Fibroblast of lung (primary cell): ENCODE results near the gene SEMA6B.

Experiments used
- EZH2 ChIP-seq: IDR thresholded peaks from 2 replicates; pipeline ENCODE4 v1.5.1; 2012; ENCODE audit warnings: low read length, control low read depth, mild to moderate bottlenecking; ENCODE audit errors: missing control alignments
- TF ChIP-seq, protein P1 (sequence below), 2 donors: IDR thresholded peaks in 1 of 2; conservative IDR thresholded peaks in 1 of 2; 1 replicate in 1 of 2; 2 replicates in 1 of 2; pipeline ENCODE4 v1.5.1; 2011 to 2012; ENCODE audit warnings: low read length in 2 of 2, control low read depth in 1 of 2, inconsistent platforms in 1 of 2, low read depth in 1 of 2, mild to moderate bottlenecking in 1 of 2

DNA sequence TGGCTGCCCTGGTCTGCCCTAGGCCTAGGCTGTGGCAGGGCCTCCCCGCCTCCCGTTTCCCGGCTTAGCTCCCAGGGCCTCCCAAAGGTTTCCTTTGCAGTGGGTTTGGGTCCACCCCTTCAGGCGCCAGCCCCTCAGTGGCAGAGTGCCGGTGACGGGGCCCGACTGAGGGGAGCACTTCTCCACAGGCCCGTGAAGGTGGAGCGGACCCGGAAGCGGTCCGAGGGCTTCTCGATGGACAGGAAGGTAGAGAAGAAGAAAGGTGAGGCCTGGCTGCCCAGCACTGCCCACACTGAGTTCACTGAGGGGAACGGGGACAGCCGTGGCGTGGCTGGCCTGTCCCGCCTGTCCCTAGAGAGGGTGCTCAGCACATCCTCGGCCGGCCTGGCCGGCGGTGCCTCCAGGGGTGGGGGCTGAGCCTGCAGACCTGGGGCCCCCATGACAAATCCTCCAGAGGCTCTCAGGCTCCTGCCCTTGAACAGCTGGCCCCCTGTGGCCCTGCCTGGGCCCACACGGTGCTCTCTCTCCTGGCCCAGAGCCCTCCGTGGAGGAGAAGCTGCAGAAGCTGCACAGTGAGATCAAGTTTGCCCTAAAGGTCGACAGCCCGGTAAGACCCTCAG is 61.6 kb downstream of the SEMA6B start:
- TF ChIP-seq, protein P1, sequence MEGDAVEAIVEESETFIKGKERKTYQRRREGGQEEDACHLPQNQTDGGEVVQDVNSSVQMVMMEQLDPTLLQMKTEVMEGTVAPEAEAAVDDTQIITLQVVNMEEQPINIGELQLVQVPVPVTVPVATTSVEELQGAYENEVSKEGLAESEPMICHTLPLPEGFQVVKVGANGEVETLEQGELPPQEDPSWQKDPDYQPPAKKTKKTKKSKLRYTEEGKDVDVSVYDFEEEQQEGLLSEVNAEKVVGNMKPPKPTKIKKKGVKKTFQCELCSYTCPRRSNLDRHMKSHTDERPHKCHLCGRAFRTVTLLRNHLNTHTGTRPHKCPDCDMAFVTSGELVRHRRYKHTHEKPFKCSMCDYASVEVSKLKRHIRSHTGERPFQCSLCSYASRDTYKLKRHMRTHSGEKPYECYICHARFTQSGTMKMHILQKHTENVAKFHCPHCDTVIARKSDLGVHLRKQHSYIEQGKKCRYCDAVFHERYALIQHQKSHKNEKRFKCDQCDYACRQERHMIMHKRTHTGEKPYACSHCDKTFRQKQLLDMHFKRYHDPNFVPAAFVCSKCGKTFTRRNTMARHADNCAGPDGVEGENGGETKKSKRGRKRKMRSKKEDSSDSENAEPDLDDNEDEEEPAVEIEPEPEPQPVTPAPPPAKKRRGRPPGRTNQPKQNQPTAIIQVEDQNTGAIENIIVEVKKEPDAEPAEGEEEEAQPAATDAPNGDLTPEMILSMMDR (conservative IDR thresholded peaks at IDR 0.05 in 1 of 2, IDR thresholded peaks at IDR 0.05 in 1 of 2; ENCODE audit: low read depth in 1 of 2, low read length in 2 of 2): no peak
- TF ChIP-seq EZH2: no peak
